NCI-H2227 (cell line): ENCODE results near the gene SLC8B1.

Experiments
- DNase-seq: peaks from one replicate; lab custom pipeline; 2025; ENCODE audit not compliant: unreplicated experiment; lab: John Stamatoyannopoulos, UW

SLC8B1 gene

GRCh38 chr12:113248842-113249435, 86.0 kb downstream of the SLC8B1 start:
- DNase-seq: no peak
